Mammary epithelial cell (primary cell): Measurements from ENCODE around the gene ZNF414.

Experiments used
- EZH2 ChIP-seq: IDR thresholded peaks from 2 replicates; pipeline ENCODE4 v1.6.1; 2012; ENCODE audit warnings: low read length, inconsistent platforms, borderline replicate concordance
- TF ChIP-seq, protein P1 (sequence below), 2 donors: IDR thresholded peaks in 1 of 2; conservative IDR thresholded peaks in 1 of 2; 2 replicates each; pipeline ENCODE4 v1.5.1; 2011 to 2012; ENCODE audit warnings: inconsistent platforms in 2 of 2, low read length in 2 of 2, mild to moderate bottlenecking in 2 of 2, control low read depth in 1 of 2, low read depth in 1 of 2; ENCODE audit not compliant: insufficient read depth in 1 of 2; ENCODE audit errors: extremely low read depth in 1 of 2

GRCh38 chr19:8500158-8500557, 13.8 kb downstream of the ZNF414 start:
- TF ChIP-seq, protein P1, sequence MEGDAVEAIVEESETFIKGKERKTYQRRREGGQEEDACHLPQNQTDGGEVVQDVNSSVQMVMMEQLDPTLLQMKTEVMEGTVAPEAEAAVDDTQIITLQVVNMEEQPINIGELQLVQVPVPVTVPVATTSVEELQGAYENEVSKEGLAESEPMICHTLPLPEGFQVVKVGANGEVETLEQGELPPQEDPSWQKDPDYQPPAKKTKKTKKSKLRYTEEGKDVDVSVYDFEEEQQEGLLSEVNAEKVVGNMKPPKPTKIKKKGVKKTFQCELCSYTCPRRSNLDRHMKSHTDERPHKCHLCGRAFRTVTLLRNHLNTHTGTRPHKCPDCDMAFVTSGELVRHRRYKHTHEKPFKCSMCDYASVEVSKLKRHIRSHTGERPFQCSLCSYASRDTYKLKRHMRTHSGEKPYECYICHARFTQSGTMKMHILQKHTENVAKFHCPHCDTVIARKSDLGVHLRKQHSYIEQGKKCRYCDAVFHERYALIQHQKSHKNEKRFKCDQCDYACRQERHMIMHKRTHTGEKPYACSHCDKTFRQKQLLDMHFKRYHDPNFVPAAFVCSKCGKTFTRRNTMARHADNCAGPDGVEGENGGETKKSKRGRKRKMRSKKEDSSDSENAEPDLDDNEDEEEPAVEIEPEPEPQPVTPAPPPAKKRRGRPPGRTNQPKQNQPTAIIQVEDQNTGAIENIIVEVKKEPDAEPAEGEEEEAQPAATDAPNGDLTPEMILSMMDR (conservative IDR thresholded peaks at IDR 0.05 in 1 of 2, IDR thresholded peaks at IDR 0.05 in 1 of 2; ENCODE audit: extremely low read depth in 1 of 2, insufficient read depth in 1 of 2, low read depth in 1 of 2, low read length in 2 of 2), result no peak
- TF ChIP-seq EZH2, result no peak
